Keratinocyte (primary cell): ENCODE results near the gene USP31. TPM values are rescaled to one million over a fixed set of nuclear protein-coding genes. Genes with fewer than 3 reads are reported as not detected.

ENCODE experiments used
- DNase-seq: peaks from one replicate; pipeline ENCODE4 v3.0.0-alpha.2; 2011; ENCODE audit warnings: low read depth, missing footprints, low spot score
- FAIRE-seq: peaks from 2 replicates; lab custom pipeline; 2011; peaks lifted over from hg19 to GRCh38; lab: Jason Lieb, UNC
- H2AFZ ChIP-seq: 2 replicates; pipeline ENCODE4 v1.6.0; 2012; ENCODE audit warnings: low read length, control low read depth, inconsistent platforms; ENCODE audit not compliant: control insufficient read depth
- H3K27ac ChIP-seq: 2 replicates; pipeline ENCODE4 v1.5.1; 2011; ENCODE audit warnings: low read length; ENCODE audit not compliant: control insufficient read depth, insufficient read depth
- H3K27me3 ChIP-seq: 3 replicates; pipeline ENCODE4 v1.6.0; 2011; ENCODE audit warnings: low read length; ENCODE audit not compliant: control insufficient read depth, insufficient read depth; ENCODE audit errors: extremely low read depth
- H3K36me3 ChIP-seq, 2 experiments: 2 replicates in 1 of 2; 3 replicates in 1 of 2; pipeline ENCODE4 v1.5.1; 2011; ENCODE audit warnings: low read length in 2 of 2, mild to moderate bottlenecking in 1 of 2; ENCODE audit not compliant: control insufficient read depth in 2 of 2, insufficient read depth in 2 of 2; ENCODE audit errors: extremely low read depth in 1 of 2
- H3K4me1 ChIP-seq: 3 replicates; pipeline ENCODE4 v1.5.1; 2011; ENCODE audit warnings: low read length; ENCODE audit not compliant: control insufficient read depth, insufficient read depth; ENCODE audit errors: extremely low read depth
- H3K4me2 ChIP-seq: 3 replicates; pipeline ENCODE4 v1.6.0; 2011; ENCODE audit warnings: low read depth, low read length; ENCODE audit not compliant: control insufficient read depth, insufficient read depth; ENCODE audit errors: extremely low read depth
- H3K4me3 ChIP-seq, 3 experiments: fragments of 200-600 bp in 1 of 3; sonication (generic) in 1 of 3; 2 replicates in 2 of 3; 3 replicates in 1 of 3; pipeline ENCODE4 v1.5.1; 2011 to 2016; ENCODE audit warnings: low read length in 3 of 3, mild to moderate bottlenecking in 3 of 3, control low read depth in 2 of 3, inconsistent platforms in 1 of 3, low read depth in 1 of 3, mixed read lengths in 1 of 3, mixed run types in 1 of 3, moderate library complexity in 1 of 3; ENCODE audit not compliant: control insufficient read depth in 2 of 3, insufficient read depth in 2 of 3; ENCODE audit errors: extremely low read depth in 1 of 3
- H3K79me2 ChIP-seq: 2 replicates; pipeline ENCODE4 v1.6.0; 2012; ENCODE audit warnings: low read length; ENCODE audit not compliant: control insufficient read depth, insufficient read depth
- H3K9ac ChIP-seq: 3 replicates; pipeline ENCODE4 v1.6.0; 2011; ENCODE audit warnings: low read length; ENCODE audit not compliant: control insufficient read depth, insufficient read depth; ENCODE audit errors: extremely low read depth
- H3K9me1 ChIP-seq: 3 replicates; pipeline ENCODE4 v1.6.0; 2011; ENCODE audit warnings: low read length; ENCODE audit not compliant: control insufficient read depth, insufficient read depth; ENCODE audit errors: extremely low read depth
- H3K9me3 ChIP-seq: 2 replicates; pipeline ENCODE4 v1.5.1; 2012; ENCODE audit warnings: low read depth, low read length; ENCODE audit not compliant: control insufficient read depth
- H4K20me1 ChIP-seq: 3 replicates; pipeline ENCODE4 v1.6.0; 2011; ENCODE audit warnings: low read length; ENCODE audit not compliant: control insufficient read depth, insufficient read depth; ENCODE audit errors: extremely low read depth
- CTCF ChIP-seq, 3 experiments: IDR thresholded peaks in 1 of 3; conservative IDR thresholded peaks in 1 of 3; optimal IDR thresholded peaks in 1 of 3; 2 replicates in 2 of 3; 3 replicates in 1 of 3; pipeline versions ENCODE3 to v1.5.1; 2011; ENCODE audit warnings: low read length in 3 of 3, mild to moderate bottlenecking in 3 of 3, moderate library complexity in 2 of 3, control low read depth in 1 of 3, inconsistent platforms in 1 of 3; ENCODE audit not compliant: insufficient read depth in 2 of 3; ENCODE audit errors: extremely low read depth in 1 of 3
- EZH2 ChIP-seq: IDR thresholded peaks from one replicate; pipeline ENCODE4 v1.6.1; 2012; ENCODE audit warnings: inconsistent platforms, mild to moderate bottlenecking, low read length, moderate library complexity
- dilution Hi-C: fragments of 300-500 bp; cut with MboI; formaldehyde crosslinking; loops from one replicate; pipeline ENCODE4 v1.7.0; 2020; ENCODE audit warnings: low sequenced_read_pairs; ENCODE audit not compliant: extremely low pct_ligation_motif_present
- polyA plus RNA-seq, 5 experiments: library from polyadenylated mRNA; depleted of rRNA in 3 of 5; stranded (reverse) in 3 of 5; stranded (forward) in 1 of 5; unstranded in 1 of 5; fragments of >200 nt; gene quantifications; 1 replicate in 1 of 5; 2 replicates in 3 of 5; 3 replicates in 1 of 5; pipeline versions ENCODE4 v1.2.1 to v1.2.3, GENCODE V29; 2011 to 2012; ENCODE audit warnings: missing spikeins in 2 of 5, low read depth in 1 of 5, low replicate concordance in 1 of 5

Gene USP31
- polyA plus RNA-seq, 1 donor (not counting 4 experiments of a cell fraction or from before 2014, with no cell fraction given): 16.3 TPM

DNA sequence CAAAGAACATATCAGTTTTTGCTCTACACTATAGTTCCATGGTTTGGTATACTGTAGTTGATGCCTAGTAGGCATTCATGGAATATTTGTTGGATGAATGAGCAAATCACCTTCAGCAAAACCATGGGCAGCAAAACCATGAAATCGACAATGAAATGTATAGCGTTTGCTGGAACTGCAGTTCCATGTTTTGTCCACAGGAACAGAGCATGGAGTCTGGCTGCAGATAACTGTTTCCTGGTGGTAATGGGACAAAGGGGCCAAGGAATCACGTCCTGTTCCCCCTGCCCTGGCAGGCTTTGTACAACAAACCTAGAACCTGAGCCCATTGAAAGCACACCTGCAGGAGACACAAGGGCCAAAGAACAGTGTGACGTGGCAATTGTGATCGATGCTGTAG, 101.1 kb downstream of the USP31 start:
- no peak overlapping the region for H3K9ac ChIP-seq
- H3K4me1 ChIP-seq: no peaks in the 10 kb centered on the region
- no peaks in the 10 kb centered on the region for H3K9me1 ChIP-seq
- H2AFZ ChIP-seq: no peak overlapping the region
- DNase-seq (no peak), FAIRE-seq (no peak)
- H3K4me3 ChIP-seq: no peak overlapping the region
- H3K9me3 ChIP-seq: no peaks in the 10 kb centered on the region
- H3K79me2 ChIP-seq: no peaks in the 10 kb centered on the region
- H3K27me3 ChIP-seq: peaks cover 31% of the 10 kb centered on the region
- no peak overlapping the region for H3K4me2 ChIP-seq
- no peaks in the 10 kb centered on the region for H4K20me1 ChIP-seq
- no peaks in the 10 kb centered on the region for H3K36me3 ChIP-seq
- TF ChIP-seq CTCF (optimal IDR thresholded peaks at IDR 0.05 in 1 of 3, IDR thresholded peaks at IDR 0.05 in 1 of 3, conservative IDR thresholded peaks at IDR 0.05 in 1 of 3; ENCODE audit: extremely low read depth in 1 of 3, insufficient read depth in 2 of 3, low read length in 3 of 3) (peak in 1 of 3 experiments; percentile 19), EZH2 (no peak)
- H3K27ac ChIP-seq: no peak overlapping the region
- dilution Hi-C loops: no loop called here

GRCh38 chr16:23045025-23045424, 104.2 kb downstream of the USP31 start:
- dilution Hi-C loops: no loop called here
- FAIRE-seq: no peak

More at GRCh38 chr16:23045025-23045424, 104.2 kb downstream of the USP31 start:
- Histone ChIP-seq H3K4me1 (no peaks in the 10 kb centered on the region), H3K9me1 (no peaks in the 10 kb centered on the region), H3K27me3 (peaks cover 6% of the 10 kb centered on the region), H3K4me2 (no peak overlapping the region), H2AFZ (no peak overlapping the region), H3K4me3 (no peak overlapping the region), H3K9ac (no peak overlapping the region), H3K79me2 (no peaks in the 10 kb centered on the region), H3K27ac (no peak overlapping the region), H4K20me1 (no peaks in the 10 kb centered on the region), H3K36me3 (no peaks in the 10 kb centered on the region), H3K9me3 (no peaks in the 10 kb centered on the region)
- DNase-seq: no peak
- TF ChIP-seq CTCF (optimal IDR thresholded peaks at IDR 0.05 in 1 of 3, IDR thresholded peaks at IDR 0.05 in 1 of 3, conservative IDR thresholded peaks at IDR 0.05 in 1 of 3; ENCODE audit: extremely low read depth in 1 of 3, insufficient read depth in 2 of 3, low read length in 3 of 3): no peak
- no peak for TF ChIP-seq EZH2
